Ovary (tissue), 9 donors: ENCODE results near the gene PWWP2B. TPM values are rescaled to one million over a fixed set of nuclear protein-coding genes. Genes with fewer than 3 reads are reported as not detected.
"Not testable (repeated sequence)": the region's sequence is repeated elsewhere in the genome, so short reads cannot be mapped to it uniquely, and the experiment has no call there.

Source experiments
- DNase-seq, 5 donors: peaks; one replicate each; pipeline ENCODE4 v3.0.0-alpha.2; 2019 to 2020
- H3K27ac ChIP-seq, 2 donors: fragments of 200-600 bp; one replicate each; pipeline versions ENCODE4 v1.5.1 to v1.8.0; 2019 to 2022
- H3K27me3 ChIP-seq: fragments of 200-600 bp; one replicate; pipeline ENCODE4 v1.8.0; 2022
- H3K36me3 ChIP-seq: fragments of 200-600 bp; sonication (generic); one replicate; pipeline ENCODE4 v1.5.1; 2019
- H3K4me1 ChIP-seq: one replicate; pipeline ENCODE4 v1.8.1; 2013; ENCODE audit warnings: mild to moderate bottlenecking, moderate library complexity; ENCODE audit not compliant: insufficient read depth
- H3K4me3 ChIP-seq: fragments of 200-600 bp; sonication (generic); one replicate; pipeline ENCODE4 v1.5.1; 2017
- H3K9me3 ChIP-seq, 2 donors: fragments of 200-600 bp in 1 of 2; sonication (generic) in 1 of 2; one replicate each; pipeline versions ENCODE4 v1.5.1 to v1.8.1; 2013 to 2019; ENCODE audit warnings: mild to moderate bottlenecking in 1 of 2, moderate library complexity in 1 of 2
- CTCF ChIP-seq, 3 donors: fragments of 450-650 bp in 2 of 3; fragments of 200-600 bp in 1 of 3; IDR thresholded peaks; one replicate each; pipeline versions ENCODE4 v1.5.1 to v1.8.0; 2016 to 2022; ENCODE audit warnings: antibody characterized with exemption in 3 of 3, mild to moderate bottlenecking in 1 of 3
- EP300 ChIP-seq: sonication (generic); formaldehyde crosslinking; IDR thresholded peaks from one replicate; pipeline ENCODE4 v1.6.1; 2017; ENCODE audit warnings: antibody characterized with exemption
- POLR2A ChIP-seq: fragments of 450-650 bp; IDR thresholded peaks from one replicate; pipeline ENCODE4 v1.6.1; 2017; ENCODE audit warnings: antibody characterized with exemption, mild to moderate bottlenecking, moderate library complexity
- WGBS, 3 donors: extraction: QIAGEN DNeasy Blood & Tissue Kit in 1 of 3; methylation state at CpG; one replicate each; pipeline versions ENCODE4 v1.1.5 to v1.1.7; 2013 to 2017; 5-methylcytosine and 5-hydroxymethylcytosine counted together
- intact Hi-C, 4 donors: fragments of 100-400 bp; cut with DNase I; formaldehyde crosslinking; loops; one replicate each; pipeline versions ENCODE4 v1.11.0 to v1.15.1; 2022 to 2023
- polyA plus RNA-seq, 2 donors: library from polyadenylated mRNA; stranded (reverse); fragments of 200-250 nt in 1 of 2; fragments of 350-450 nt in 1 of 2; fragmentation: Illumina TruSeq in 1 of 2; extraction: RNeasy Lipid Tissue Mini Kit (QIAGEN cat#74804) in 1 of 2; gene quantifications; one replicate each; pipeline ENCODE4 v1.2.3, GENCODE V29; 2013 to 2014
- total RNA-seq, 7 donors: library from RNA; depleted of rRNA in 2 of 7; stranded (reverse); fragments of >200 nt in 2 of 7; fragmentation: NEBNext Ultra II Directional in 3 of 7; extraction: Animal tissue kit (Norgen Biotek cat#: 25700) in 3 of 7; gene quantifications; one replicate each; pipeline versions ENCODE4 v1.1.0 to v1.2.4, GENCODE V29; 2016 to 2023
- donor health status: DM: no; HTN: no; CAD: no; lungs with moderate emphysema.
- donor health status: DM: no; HTN: no; CAD: no.
- donor health status: Bipolar disorder and iron deficiency.
- donor health status: DM: yes; HTN: yes; CAD: no.
- donor health status: DM: no; HTN: no; CAD: no.
- donor health status: DM: yes; HTN: yes; CAD: no.

The PWWP2B gene
- total and polyA plus RNA-seq, 9 donors: 1.1 to 26.0 (median 14.9) TPM

- DNase-seq: peak in 1 of 5 donors; percentile 24
- no peaks in the 10 kb centered on the region for H3K36me3 ChIP-seq
- intact Hi-C loops: loop anchor here in 2 of 4 donors (5.0 kb wide), 1 partner anchor 128 kb away; no protein-coding TSS in a partner anchor
- H3K27ac ChIP-seq: no peak overlapping the region
- TF ChIP-seq POLR2A (no peak), EP300 (no peak), CTCF (IDR thresholded peaks at IDR 0.05) (no peak)
- H3K4me1 ChIP-seq: no peaks in the 10 kb centered on the region
- H3K27me3 ChIP-seq: no peaks in the 10 kb centered on the region
- no peaks in the 10 kb centered on the region for H3K9me3 ChIP-seq
- 74 to 76% (median 75%) methylated on average over 11 of the region's 11 CpGs for WGBS, 3 donors
- no peak overlapping the region for H3K4me3 ChIP-seq
Observed at GRCh38 chr10:132350391-132350790, 46.6 kb upstream of the PWWP2B start.

DNA sequence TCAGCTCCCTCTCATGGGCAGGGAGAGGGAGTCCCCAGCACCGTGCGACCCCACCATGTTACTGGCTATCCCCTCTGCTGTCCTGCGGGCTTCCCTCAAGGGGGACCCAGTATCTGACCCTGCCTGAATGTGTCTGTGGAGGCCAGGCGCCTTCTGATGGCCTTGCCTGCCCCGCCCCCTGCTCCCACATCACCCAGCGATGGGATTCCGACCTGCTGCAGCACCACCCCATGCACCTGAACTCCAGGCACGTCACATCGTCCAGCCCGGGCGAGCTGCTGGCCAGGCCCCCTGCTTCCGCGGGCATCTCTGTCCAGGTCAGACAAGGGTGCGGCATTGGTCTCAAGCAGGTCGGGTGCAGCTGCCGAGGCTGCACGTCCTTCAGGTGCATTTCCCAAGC is 46.1 kb upstream of the PWWP2B start:
- H3K4me1 ChIP-seq: no peaks in the 10 kb centered on the region
- DNase-seq: peak in 1 of 5 donors; percentile 28
- H3K27ac ChIP-seq: no peak overlapping the region
- H3K27me3 ChIP-seq: no peaks in the 10 kb centered on the region
- no peaks in the 10 kb centered on the region for H3K9me3 ChIP-seq
- intact Hi-C loops: loop anchor here in 2 of 4 donors (5.0 kb wide), 1 partner anchor 129 kb away; no protein-coding TSS in a partner anchor
- 91 to 96% (median 94%) methylated on average over 12 to 17 of the region's 17 CpGs for WGBS, 3 donors
- no peaks in the 10 kb centered on the region for H3K36me3 ChIP-seq
- H3K4me3 ChIP-seq: no peak overlapping the region
- no peak for TF ChIP-seq POLR2A
- TF ChIP-seq CTCF (IDR thresholded peaks at IDR 0.05): no peak
- no peak for TF ChIP-seq EP300

DNA sequence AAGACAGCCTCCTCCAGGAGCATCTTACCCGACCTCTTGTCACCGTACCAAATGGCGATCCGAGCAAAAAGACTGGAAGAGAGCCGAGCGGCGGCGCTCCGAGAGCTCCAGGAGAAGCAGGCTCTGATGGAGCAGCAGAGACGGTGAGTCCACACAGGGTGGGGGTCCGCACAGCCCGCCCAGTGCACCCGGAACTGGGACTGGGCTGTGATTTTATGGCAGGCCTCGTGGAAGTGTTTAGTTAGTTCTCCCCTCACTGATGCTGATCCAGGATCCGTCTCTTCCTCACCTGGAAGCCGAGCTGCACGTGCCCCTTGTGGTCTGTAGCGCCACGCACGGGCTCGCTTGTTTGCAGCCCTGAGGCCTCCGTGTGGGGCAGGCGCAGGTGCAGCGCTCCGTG is 45.4 kb upstream of the PWWP2B start:
- Histone ChIP-seq H3K4me3 (no peak overlapping the region), H3K9me3 (no peaks in the 10 kb centered on the region), H3K27me3 (no peaks in the 10 kb centered on the region), H3K4me1 (no peaks in the 10 kb centered on the region), H3K27ac (no peak overlapping the region), H3K36me3 (no peaks in the 10 kb centered on the region)
- DNase-seq: peak in 1 of 5 donors; percentile 28
- WGBS, 3 donors: 81 to 91% (median 83%) methylated on average over 23 to 25 of the region's 25 CpGs
- TF ChIP-seq EP300 (no peak), POLR2A (no peak), CTCF (IDR thresholded peaks at IDR 0.05) (no peak)
- intact Hi-C loops: loop anchor here in 3 of 4 donors (2.0 to 5.0 kb wide), 2 partner anchors 129 kb away; no protein-coding TSS in a partner anchor

GRCh38 chr10:132352462-132353308 is 44.3 kb upstream of the PWWP2B start:
- intact Hi-C loops: loop anchor here in 3 of 4 donors (2.0 to 5.0 kb wide), 2 partner anchors 130 kb away; no protein-coding TSS in a partner anchor
- not testable (repeated sequence) for H3K36me3 ChIP-seq, H3K4me3 ChIP-seq, H3K27me3 ChIP-seq, H3K4me1 ChIP-seq, H3K27ac ChIP-seq, H3K9me3 ChIP-seq
- 50 to 52% (median 52%) methylated on average over 26 to 38 of the region's 44 CpGs for WGBS, 3 donors
- peak; percentile 33 to 83 (median 61) for TF ChIP-seq CTCF (IDR thresholded peaks at IDR 0.05)
- peak; percentile 67 to 85 (median 80) for DNase-seq
